GM21619 (cell line): ENCODE data around the gene VEGFB.

Experiments
- ATAC-seq: cut with Tn5 transposase; IDR thresholded peaks from one replicate; pipeline ENCODE4 v1.9.1; 2021; ENCODE audit not compliant: unreplicated experiment

VEGFB gene, protein sequence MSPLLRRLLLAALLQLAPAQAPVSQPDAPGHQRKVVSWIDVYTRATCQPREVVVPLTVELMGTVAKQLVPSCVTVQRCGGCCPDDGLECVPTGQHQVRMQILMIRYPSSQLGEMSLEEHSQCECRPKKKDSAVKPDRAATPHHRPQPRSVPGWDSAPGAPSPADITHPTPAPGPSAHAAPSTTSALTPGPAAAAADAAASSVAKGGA

GRCh38 chr11:64233913-64234586, at the start of gene VEGFB:
Gene VEGFB, plus strand, starts transcription at chr11:64234584. Its CDS starts 250 bp downstream, at chr11:64234834.
- ATAC-seq = peak; percentile 35

DNA sequence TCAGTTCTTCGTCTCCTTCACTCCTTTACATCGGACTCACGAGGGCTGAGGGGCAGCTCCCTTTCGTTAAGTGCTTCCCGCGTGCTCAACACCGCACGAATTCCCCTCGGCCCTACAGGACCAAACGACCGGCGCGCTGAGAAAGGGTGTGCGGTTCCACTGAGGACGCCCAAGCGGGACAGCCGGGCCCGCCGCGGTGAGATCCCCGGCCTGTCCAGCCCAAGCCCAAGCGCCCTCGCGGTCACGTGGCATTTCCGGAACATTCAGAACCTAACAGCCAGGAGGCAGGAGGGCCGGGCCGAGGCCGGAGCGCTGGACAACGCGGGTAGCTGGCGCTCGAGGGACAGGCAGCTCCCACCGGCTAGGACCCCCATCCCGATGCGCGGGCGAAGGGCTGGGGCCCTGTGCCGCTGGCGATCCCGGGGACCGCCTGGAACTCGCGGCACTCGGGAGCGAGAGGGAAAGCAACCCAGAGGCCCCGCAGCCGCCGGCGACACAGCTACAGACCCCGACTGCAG, 49.1 kb upstream of the VEGFB start:
- ATAC-seq = peak; percentile 16

GRCh38 chr11:64185693-64186491, 48.5 kb upstream of the VEGFB start, which contains the start of gene STIP1:
Gene STIP1, plus strand, starts transcription at chr11:64186171. Its CDS starts 91 bp downstream, at chr11:64186262.
- ATAC-seq = peak; percentile 77

- no peak for ATAC-seq
These were observed 47.8 kb upstream of the VEGFB start for GRCh38 chr11:64186492-64187165.

DNA sequence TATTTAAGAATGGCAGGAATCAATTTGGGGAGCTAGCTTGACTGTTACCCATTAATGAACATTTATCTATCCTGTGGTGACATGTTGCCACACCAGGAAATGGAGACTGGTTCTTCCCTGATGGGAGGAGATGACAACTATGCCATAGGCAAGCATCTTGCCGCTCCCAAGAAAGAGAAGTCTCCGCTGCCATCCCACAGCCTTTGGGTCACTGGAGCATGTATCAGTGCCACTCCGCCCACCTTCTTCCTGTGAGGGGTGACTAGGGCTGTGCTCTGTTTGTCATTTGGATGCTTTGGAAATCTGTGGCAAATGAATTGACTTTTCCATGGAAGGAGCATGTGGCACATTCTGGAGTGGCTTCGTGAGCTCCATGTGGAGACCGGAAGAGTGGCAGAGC, 42.0 kb upstream of the VEGFB start:
- ATAC-seq = no peak

GRCh38 chr11:64196626-64197025, 37.8 kb upstream of the VEGFB start:
- no peak for ATAC-seq

- no peak for ATAC-seq
These were observed 35.9 kb upstream of the VEGFB start for GRCh38 chr11:64198511-64198910.

- ATAC-seq = no peak
These were observed 32.8 kb upstream of the VEGFB start for GRCh38 chr11:64201543-64201942.

GRCh38 chr11:64202992-64203391, 31.4 kb upstream of the VEGFB start:
- no peak for ATAC-seq

- no peak for ATAC-seq
These were observed 30.8 kb upstream of the VEGFB start for GRCh38 chr11:64203421-64204079.

- ATAC-seq = no peak
These were observed 30.3 kb upstream of the VEGFB start for GRCh38 chr11:64204080-64204440.

GRCh38 chr11:64204464-64204989, 29.9 kb upstream of the VEGFB start:
- ATAC-seq = no peak

GRCh38 chr11:64206457-64207255, 27.7 kb upstream of the VEGFB start, which contains the start of gene FERMT3:
Gene FERMT3, plus strand, starts transcription at chr11:64206721. Its CDS starts 644 bp downstream, at chr11:64207365.
- ATAC-seq = peak; percentile 41

GRCh38 chr11:64207256-64208085, 26.9 kb upstream of the VEGFB start:
- ATAC-seq = peak; percentile 56

DNA sequence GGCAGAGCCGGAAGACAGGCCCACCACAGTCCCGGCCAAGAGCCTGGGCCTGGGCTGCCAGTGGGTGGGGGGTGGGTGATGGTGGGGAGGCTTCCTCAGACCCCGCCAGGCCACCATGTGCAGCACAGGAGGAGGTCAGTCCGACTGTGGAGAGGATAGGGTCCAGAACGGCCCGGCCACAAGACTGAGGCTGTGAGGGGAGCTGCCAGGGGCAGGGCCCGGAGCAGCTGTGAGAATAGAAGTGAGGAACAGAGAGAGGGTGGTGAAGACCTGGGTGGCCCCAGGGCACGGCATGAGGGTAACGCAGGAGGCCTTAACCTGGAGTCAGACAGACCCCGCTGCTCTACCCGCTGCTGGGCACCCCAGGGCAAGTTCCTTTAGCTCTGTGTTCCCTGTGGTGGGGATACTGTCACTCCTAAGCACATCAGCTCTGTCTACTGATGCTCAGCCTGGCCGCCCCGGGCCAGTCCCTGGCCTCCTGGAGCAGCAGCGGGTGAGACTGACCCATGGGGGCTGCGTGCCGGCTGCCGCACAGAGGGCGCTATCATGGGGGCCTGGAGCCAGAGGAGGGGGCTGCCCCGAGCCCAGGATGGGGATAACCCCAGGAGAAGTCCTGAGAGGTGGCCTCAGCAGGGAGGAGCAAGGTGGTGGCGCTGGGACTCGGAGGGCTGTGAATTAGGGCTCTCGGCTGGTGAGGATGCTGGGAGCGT, 26.1 kb upstream of the VEGFB start:
- ATAC-seq = no peak

DNA sequence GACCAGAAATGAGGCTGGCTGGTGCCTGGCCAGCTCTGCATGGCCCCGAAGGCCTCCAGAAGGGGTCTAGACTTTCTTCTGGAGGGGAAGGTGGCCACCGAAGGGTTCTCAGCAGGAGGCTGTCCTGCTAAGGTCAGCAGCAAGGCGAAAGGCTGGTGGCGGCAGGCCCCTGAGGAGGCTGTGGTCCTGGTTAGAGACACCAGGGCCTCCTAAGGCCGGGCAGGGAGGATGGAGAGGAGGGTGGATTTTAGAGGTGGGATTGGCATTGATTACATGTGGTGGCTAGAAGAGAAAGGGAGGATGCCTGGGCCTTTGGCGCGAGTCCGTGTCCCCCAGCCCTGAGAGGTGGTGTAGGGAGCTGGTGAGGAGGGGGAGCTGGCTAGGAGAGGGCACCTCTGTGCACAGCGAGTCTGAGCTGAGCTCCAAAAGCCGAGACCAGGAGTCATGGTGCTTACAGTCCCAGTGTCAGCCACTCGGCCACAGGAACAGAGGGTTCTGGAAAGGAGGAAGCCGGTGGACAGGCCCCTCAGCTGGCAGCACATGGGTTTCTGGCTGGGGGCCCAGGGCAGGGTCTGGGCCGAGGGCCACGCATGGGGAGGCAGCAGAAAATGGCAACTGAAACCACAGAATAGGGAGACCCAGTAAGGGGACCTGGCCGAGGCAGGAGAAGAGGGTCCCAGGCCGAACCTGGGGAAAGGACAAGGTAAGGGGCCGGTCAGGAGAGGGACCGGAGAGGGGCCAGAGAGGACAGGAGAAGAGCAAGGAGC, 25.4 kb upstream of the VEGFB start:
- ATAC-seq = no peak

DNA sequence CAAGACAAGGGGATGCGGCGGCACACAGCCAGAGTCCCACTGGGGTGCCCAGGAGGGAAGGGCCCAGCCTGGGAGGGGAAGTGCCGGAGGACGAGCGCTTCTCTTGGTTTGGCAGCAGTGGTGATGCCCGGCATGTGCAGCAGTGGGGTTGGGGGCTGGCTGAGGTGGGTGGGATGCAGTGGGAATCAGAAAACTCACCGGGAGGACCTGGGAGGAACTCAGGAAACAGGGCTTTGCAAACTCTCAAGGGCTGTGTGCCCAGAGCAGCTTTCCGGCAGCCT, 24.9 kb upstream of the VEGFB start:
- no peak for ATAC-seq
